AG04450 (cell line): ENCODE data around the gene OTUD3. TPM values are rescaled to one million over a fixed set of nuclear protein-coding genes. Genes with fewer than 3 reads are reported as not detected.

Source experiments
- CTCF ChIA-PET: fragments of 300-600, 350-600 bp; formaldehyde crosslinking; extraction: SDS; loops from one replicate; lab custom pipeline; 2022; ENCODE audit warnings: antibody characterized with exemption, inconsistent platforms; lab: Charles Lee
- POLR2A ChIA-PET: fragments of 350-600 bp; formaldehyde crosslinking; extraction: SDS; loops from one replicate; lab custom pipeline; 2021; ENCODE audit warnings: antibody characterized with exemption, inconsistent platforms; lab: Yijun Ruan, JAX
- DNase-seq: peaks from one replicate; pipeline ENCODE4 v3.0.0-alpha.2; 2011; ENCODE audit warnings: low read depth, low spot score
- H3K27ac ChIP-seq: one replicate; pipeline ENCODE4 v1.5.1; 2012; ENCODE audit warnings: low read depth, low read length, control low read depth
- H3K27me3 ChIP-seq: one replicate; pipeline ENCODE4 v1.6.0; 2012; ENCODE audit warnings: low read length; ENCODE audit not compliant: control insufficient read depth, insufficient read depth
- H3K4me3 ChIP-seq: 2 replicates; pipeline ENCODE4 v1.5.1; 2011; ENCODE audit warnings: mild to moderate bottlenecking, low read depth, low read length, control low read depth
- H3K9me3 ChIP-seq: 2 replicates; pipeline ENCODE4 v1.5.1; 2012; ENCODE audit warnings: low read length; ENCODE audit not compliant: control insufficient read depth, insufficient read depth
- polyA plus RNA-seq: library from polyadenylated mRNA; depleted of rRNA; stranded (reverse); fragments of >200 nt; gene quantifications from 2 replicates; pipeline ENCODE4 v1.2.3, GENCODE V29; 2011
- TF ChIP-seq, protein P1 (sequence below): IDR thresholded peaks from 2 replicates; pipeline ENCODE4 v1.5.1; 2011; ENCODE audit warnings: low read depth, low read length, control low read depth, inconsistent platforms

OTUD3 gene
- polyA plus RNA-seq, 1 experiment, result 4.8 TPM

GRCh38 chr1:19949016-19949415, 66.8 kb downstream of the OTUD3 start:
- H3K27ac ChIP-seq, result no peak overlapping the region
- ChIA-PET POLR2A (no interaction called here), CTCF (interaction anchor here (1.1 kb wide), 2 partner anchors 31 to 263 kb away, joined by 3 to 4 read pairs; no protein-coding TSS in a partner anchor)
- H3K4me3 ChIP-seq, result no peak overlapping the region
- DNase-seq, result peak; percentile 16
- peaks cover 5% of the 10 kb centered on the region; the same call in 1 of the 2 replicates for H3K9me3 ChIP-seq
- TF ChIP-seq, protein P1, sequence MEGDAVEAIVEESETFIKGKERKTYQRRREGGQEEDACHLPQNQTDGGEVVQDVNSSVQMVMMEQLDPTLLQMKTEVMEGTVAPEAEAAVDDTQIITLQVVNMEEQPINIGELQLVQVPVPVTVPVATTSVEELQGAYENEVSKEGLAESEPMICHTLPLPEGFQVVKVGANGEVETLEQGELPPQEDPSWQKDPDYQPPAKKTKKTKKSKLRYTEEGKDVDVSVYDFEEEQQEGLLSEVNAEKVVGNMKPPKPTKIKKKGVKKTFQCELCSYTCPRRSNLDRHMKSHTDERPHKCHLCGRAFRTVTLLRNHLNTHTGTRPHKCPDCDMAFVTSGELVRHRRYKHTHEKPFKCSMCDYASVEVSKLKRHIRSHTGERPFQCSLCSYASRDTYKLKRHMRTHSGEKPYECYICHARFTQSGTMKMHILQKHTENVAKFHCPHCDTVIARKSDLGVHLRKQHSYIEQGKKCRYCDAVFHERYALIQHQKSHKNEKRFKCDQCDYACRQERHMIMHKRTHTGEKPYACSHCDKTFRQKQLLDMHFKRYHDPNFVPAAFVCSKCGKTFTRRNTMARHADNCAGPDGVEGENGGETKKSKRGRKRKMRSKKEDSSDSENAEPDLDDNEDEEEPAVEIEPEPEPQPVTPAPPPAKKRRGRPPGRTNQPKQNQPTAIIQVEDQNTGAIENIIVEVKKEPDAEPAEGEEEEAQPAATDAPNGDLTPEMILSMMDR, result no peak
- H3K27me3 ChIP-seq, result peaks cover 17% of the 10 kb centered on the region

GRCh38 chr1:19954059-19954458, 71.9 kb downstream of the OTUD3 start:
- no peak overlapping the region for H3K27ac ChIP-seq
- CTCF ChIA-PET, result no interaction called here
- H3K4me3 ChIP-seq, result no peak overlapping the region
- H3K27me3 ChIP-seq, result peaks cover 21% of the 10 kb centered on the region
- peaks cover 5% of the 10 kb centered on the region for H3K9me3 ChIP-seq
- POLR2A ChIA-PET, result no interaction called here
- DNase-seq, result no peak
- TF ChIP-seq, protein P1, result no peak

DNA sequence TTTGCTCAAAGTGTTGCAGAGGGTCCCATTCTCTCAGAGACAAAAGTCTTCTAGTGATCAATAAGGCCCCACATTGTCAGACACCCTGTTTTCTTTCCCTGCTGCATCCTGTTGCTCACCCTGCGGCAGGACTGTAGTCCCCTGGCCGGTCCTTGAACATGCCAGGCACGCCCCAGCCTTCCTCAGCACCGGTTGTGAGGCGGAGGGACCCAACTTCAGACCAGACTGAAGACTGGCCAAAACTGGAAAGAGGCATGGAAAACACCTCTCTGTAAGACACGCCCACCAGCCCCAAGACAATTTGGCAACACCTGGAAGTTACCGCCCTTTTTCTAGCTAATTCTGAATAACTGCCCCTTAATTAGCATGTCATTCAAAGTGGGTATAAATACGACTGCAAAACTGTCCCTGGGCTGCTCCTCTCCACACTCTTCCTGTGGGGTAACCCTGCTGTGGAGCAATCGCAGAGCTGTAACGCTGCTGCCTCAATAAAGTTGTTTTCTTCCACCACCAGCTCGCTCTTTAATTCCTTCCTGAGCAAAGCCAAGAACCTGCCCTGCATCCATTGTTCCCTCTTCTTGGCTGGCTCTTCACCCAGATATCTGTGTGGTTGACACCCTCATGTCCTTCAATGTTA, 73.5 kb downstream of the OTUD3 start:
- no peak for DNase-seq
- Histone ChIP-seq H3K27ac (no peak overlapping the region), H3K4me3 (no peak overlapping the region), H3K27me3 (peaks cover 21% of the 10 kb centered on the region), H3K9me3 (peaks cover 5% of the 10 kb centered on the region)
- ChIA-PET CTCF (no interaction called here), POLR2A (no interaction called here)
- TF ChIP-seq, protein P1, result no peak

- DNase-seq, result no peak
- Histone ChIP-seq H3K4me3 (no peak overlapping the region), H3K27ac (no peak overlapping the region), H3K27me3 (peaks cover 25% of the 10 kb centered on the region), H3K9me3 (peaks cover 5% of the 10 kb centered on the region)
- ChIA-PET POLR2A (no interaction called here), CTCF (no interaction called here)
- TF ChIP-seq, protein P1, result no peak
These were observed 75.6 kb downstream of the OTUD3 start for GRCh38 chr1:19957779-19958178.

DNA sequence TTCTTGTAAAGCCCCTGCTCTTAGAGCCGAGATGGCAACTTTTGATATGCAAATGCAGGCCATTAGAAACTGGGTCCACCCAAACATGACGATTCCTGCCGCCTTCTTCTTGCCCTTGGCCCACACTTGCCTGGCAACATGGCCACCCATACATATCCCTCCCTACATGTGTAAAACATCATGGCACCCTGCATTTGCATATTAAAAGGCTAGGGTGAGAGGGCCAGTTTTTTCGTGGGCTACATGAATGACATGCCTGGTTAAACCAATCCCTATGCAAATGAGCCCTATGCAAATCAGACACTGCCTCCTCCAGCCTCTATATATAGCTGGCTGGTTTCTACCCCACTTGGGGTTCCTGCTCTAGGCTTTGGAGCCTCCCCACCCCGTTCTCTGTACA, 78.4 kb downstream of the OTUD3 start:
- no peaks in the 10 kb centered on the region; the same call in 1 of the 2 replicates for H3K9me3 ChIP-seq
- no peak for DNase-seq
- CTCF ChIA-PET, result no interaction called here

More for the DNA sequence above, 78.4 kb downstream of the OTUD3 start:
- no peak overlapping the region for H3K27ac ChIP-seq
- H3K27me3 ChIP-seq, result peaks cover 20% of the 10 kb centered on the region
- POLR2A ChIA-PET, result no interaction called here
- TF ChIP-seq, protein P1, result no peak
- H3K4me3 ChIP-seq, result no peak overlapping the region
